GM23248 (cell line): ENCODE results near the gene FAM131A.

Experiments used
- EZH2 ChIP-seq: fragments of 200-600 bp; sonication (generic); IDR thresholded peaks from 2 replicates; pipeline ENCODE4 v1.6.1; 2018; ENCODE audit warnings: antibody characterized with exemption, mild to moderate bottlenecking; ENCODE audit not compliant: insufficient read depth, poor library complexity, severe bottlenecking
- EZH2phosphoT487 ChIP-seq: fragments of 200-600 bp; sonication (generic); IDR thresholded peaks from 2 replicates; pipeline ENCODE4 v1.6.1; 2018; ENCODE audit warnings: antibody characterized with exemption, moderate library complexity, mild to moderate bottlenecking, low read depth; ENCODE audit not compliant: insufficient read depth

DNA sequence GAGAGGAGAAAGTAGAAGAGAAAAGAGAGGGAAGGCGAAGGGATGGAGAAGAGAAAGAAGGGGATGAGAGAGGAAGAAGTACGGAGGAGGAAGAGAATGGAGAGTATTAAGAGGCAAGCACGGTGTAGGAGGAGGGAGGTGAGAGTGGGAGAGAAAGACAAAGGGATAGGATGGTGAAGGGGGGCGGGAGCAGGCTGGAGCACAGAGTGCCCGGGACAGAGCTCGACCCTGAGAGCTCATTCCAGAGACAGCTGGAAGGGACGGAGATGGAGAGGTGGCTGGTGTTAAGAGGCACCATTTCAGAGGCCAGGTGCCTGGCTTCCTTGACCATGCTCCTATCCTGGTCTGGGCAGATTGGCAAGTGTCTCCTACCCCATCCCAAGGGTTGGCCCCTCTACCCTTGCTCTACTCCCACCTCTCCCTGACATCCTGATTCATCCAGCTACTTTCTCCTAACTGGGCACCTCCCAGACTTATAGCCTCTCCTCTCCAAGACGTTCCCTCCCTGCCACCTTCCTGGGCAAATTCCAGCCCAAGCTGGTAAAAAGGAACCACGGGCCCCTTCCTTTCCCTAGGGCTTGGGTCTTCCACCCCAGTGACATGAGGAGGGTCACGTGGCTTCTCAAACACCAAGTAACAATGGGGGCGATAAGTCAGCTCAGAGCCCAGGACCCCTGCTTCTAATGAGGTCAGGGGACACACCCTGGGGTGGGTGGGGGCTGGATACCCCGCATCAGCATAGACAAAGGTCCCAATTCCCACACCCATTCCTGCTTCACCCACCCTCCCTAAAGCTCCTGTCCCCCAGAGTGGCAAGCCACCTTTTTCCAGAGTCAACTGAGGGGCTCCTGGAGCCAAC is 22.9 kb downstream of the FAM131A start:
- no peak for TF ChIP-seq EZH2
- TF ChIP-seq EZH2phosphoT487 = no peak
